Subcutaneous adipose tissue (tissue), 4 donors: ENCODE measurements around the gene ACTN1. TPM values are rescaled to one million over a fixed set of nuclear protein-coding genes. Genes with fewer than 3 reads are reported as not detected.

Source experiments
- CTCF ChIP-seq: fragments of 450-650 bp; IDR thresholded peaks from one replicate; pipeline ENCODE4 v1.5.1; 2016; ENCODE audit warnings: low read depth, mild to moderate bottlenecking, control low read depth, antibody characterized with exemption, moderate library complexity
- total RNA-seq, 4 donors: library from RNA; depleted of rRNA; stranded (reverse); fragments of >200 nt; gene quantifications; one replicate each; pipeline ENCODE4 v1.1.0, GENCODE V29; 2016

ACTN1 gene
- total RNA-seq, 4 donors from 2014 or later: 81.5 to 142 (median 105) TPM

- TF ChIP-seq CTCF: no peak
Measured at GRCh38 chr14:68931474-68932051, 47.5 kb downstream of the ACTN1 start.

- no peak for TF ChIP-seq CTCF
Measured at GRCh38 chr14:68931063-68931462, 48.0 kb downstream of the ACTN1 start.

GRCh38 chr14:68929623-68930307 lies 49.3 kb downstream of the ACTN1 start:
- no peak for TF ChIP-seq CTCF

- no peak for TF ChIP-seq CTCF
Measured at GRCh38 chr14:68928770-68929550, 50.1 kb downstream of the ACTN1 start.

- TF ChIP-seq CTCF: no peak
Measured at GRCh38 chr14:68927956-68928675, 51.0 kb downstream of the ACTN1 start.

GRCh38 chr14:68927089-68927488 lies 52.0 kb downstream of the ACTN1 start:
- no peak for TF ChIP-seq CTCF

- TF ChIP-seq CTCF: no peak
Measured at GRCh38 chr14:68926236-68926635, 52.9 kb downstream of the ACTN1 start.
